Panc1 (cell line): ENCODE data around the gene CCR9. TPM values are rescaled to one million over a fixed set of nuclear protein-coding genes. Genes with fewer than 3 reads are reported as not detected.

Experiments used
- ATAC-seq: fragments of 200-7000 bp; cut with Tn5 transposase; 2 replicates; pipeline ENCODE4 v1.9.1; 2020; ENCODE audit warnings: mild to moderate bottlenecking, moderate library complexity
- BruUV-seq: library from RNA; stranded (reverse); fragments of 400-500 nt; replicated peaks from 2 replicates; lab custom pipeline; 2021; lab: Mats Ljungman, UMichigan
- CTCF ChIA-PET: fragments of 300-600 bp; sonication (Branson Sonifier 250); formaldehyde crosslinking; loops from one replicate; lab custom pipeline; 2022; ENCODE audit warnings: antibody characterized with exemption; lab: Charles Lee
- POLR2A ChIA-PET: fragments of 300-600 bp; sonication (Branson Sonifier 250); formaldehyde crosslinking; loops from one replicate; lab custom pipeline; 2022; ENCODE audit warnings: antibody characterized with exemption; lab: Charles Lee
- DNase-seq: peaks from one replicate; pipeline ENCODE4 v3.0.0-alpha.2; 2010; ENCODE audit warnings: low read depth, low spot score
- H3K27ac ChIP-seq: 2 replicates; pipeline ENCODE4 v1.5.1; 2011; ENCODE audit warnings: mild to moderate bottlenecking, low read length, inconsistent platforms
- H3K27me3 ChIP-seq: fragments of 200-500 bp; sonication (Bioruptor generic); 2 replicates; pipeline ENCODE4 v1.6.0; 2014; ENCODE audit warnings: low read length, inconsistent platforms; ENCODE audit not compliant: control insufficient read depth, insufficient read depth
- H3K36me3 ChIP-seq: fragments of 200-500 bp; sonication (Bioruptor generic); 2 replicates; pipeline ENCODE4 v1.5.1; 2014; ENCODE audit warnings: inconsistent platforms, mild to moderate bottlenecking, low read length, moderate library complexity; ENCODE audit not compliant: control insufficient read depth, insufficient read depth
- H3K4me1 ChIP-seq: 2 replicates; pipeline ENCODE4 v1.5.1; 2011; ENCODE audit warnings: inconsistent platforms, mild to moderate bottlenecking, low read length, moderate library complexity; ENCODE audit not compliant: control insufficient read depth, insufficient read depth
- H3K4me3 ChIP-seq, 2 experiments: 2 replicates each; pipeline ENCODE4 v1.5.1; 2011 to 2012; ENCODE audit warnings: low read depth in 2 of 2, low read length in 2 of 2, mild to moderate bottlenecking in 2 of 2, inconsistent platforms in 1 of 2, moderate library complexity in 1 of 2
- H3K9me3 ChIP-seq: fragments of 200-500 bp; sonication (Bioruptor generic); 2 replicates; pipeline ENCODE4 v1.5.1; 2014; ENCODE audit warnings: low read depth, mild to moderate bottlenecking, inconsistent platforms, low read length, moderate library complexity; ENCODE audit not compliant: control insufficient read depth, insufficient read depth
- POLR2AphosphoS5 ChIP-seq: IDR thresholded peaks from 2 replicates; pipeline ENCODE4 v1.6.1; 2012; ENCODE audit warnings: mild to moderate bottlenecking, low read depth, low read length, moderate library complexity
- SIN3A ChIP-seq: IDR thresholded peaks from 2 replicates; pipeline ENCODE4 v1.6.1; 2012; ENCODE audit warnings: low read depth, mild to moderate bottlenecking, low read length, moderate library complexity, borderline replicate concordance; ENCODE audit not compliant: insufficient read depth
- TCF7L2 ChIP-seq: IDR thresholded peaks from 2 replicates; pipeline ENCODE4 v1.6.1; 2011; ENCODE audit warnings: mild to moderate bottlenecking, low read depth, low read length, inconsistent platforms
- in situ Hi-C: cut with HindIII; loops from 2 replicates; pipeline ENCODE4 v1.10.0; 2016; ENCODE audit warnings: low sequenced_read_pairs, low pct_unique_long_range_greater_than_20kb
- intact Hi-C: fragments of 100-400 bp; cut with micrococcal nuclease; formaldehyde crosslinking; loops from one replicate; pipeline ENCODE4 v1.10.0; 2022; ENCODE audit not compliant: unreplicated experiment
- total RNA-seq: library from RNA; stranded (reverse); gene quantifications from one replicate; pipeline ENCODE4 v1.2.1, GENCODE V29; 2021; ENCODE audit not compliant: unreplicated experiment
- TF ChIP-seq, protein P1 (sequence below): fragments of 450-650 bp; IDR thresholded peaks from 2 replicates; pipeline ENCODE4 v1.5.1; 2017; ENCODE audit warnings: mild to moderate bottlenecking
- TF ChIP-seq, protein P2 (sequence below), 2 experiments: IDR thresholded peaks; 2 replicates each; pipeline ENCODE4 v1.6.1; 2011 to 2012; ENCODE audit warnings: low read depth in 2 of 2, control low read depth in 1 of 2, low read length in 1 of 2, mild to moderate bottlenecking in 1 of 2, moderate library complexity in 1 of 2; ENCODE audit not compliant: insufficient read depth in 1 of 2

CCR9 gene
- total RNA-seq, 1 experiment from 2014 or later = not detected

DNA sequence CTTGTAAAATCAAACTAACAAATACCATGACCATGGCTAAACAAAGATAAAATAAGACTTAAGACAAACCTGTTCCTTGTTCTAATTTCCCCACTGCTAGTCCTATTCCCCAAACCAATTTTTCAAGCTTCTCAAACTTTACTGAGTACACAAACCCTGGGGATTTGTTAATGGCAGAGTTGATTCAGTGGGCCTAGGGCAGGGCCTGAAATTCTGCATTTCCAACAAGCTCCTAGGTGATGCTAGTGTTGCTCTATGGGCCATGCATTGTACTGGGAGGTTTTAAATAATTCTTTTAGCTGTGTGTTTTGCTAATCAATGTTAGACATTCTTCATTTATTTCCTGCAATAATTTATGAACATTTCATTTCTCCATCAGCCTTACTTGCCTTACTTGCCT, 13.3 kb upstream of the CCR9 start:
- H3K4me1 ChIP-seq = no peaks in the 10 kb centered on the region
- H3K27ac ChIP-seq = no peak overlapping the region
- no peak for ATAC-seq
- no peak overlapping the region for H3K4me3 ChIP-seq
- intact Hi-C loops (no loop called here), in situ Hi-C loops (no loop called here)
- no peak for DNase-seq
- no peaks in the 10 kb centered on the region for H3K27me3 ChIP-seq
- no peaks in the 10 kb centered on the region for H3K9me3 ChIP-seq
- BruUV-seq = no TSS peak
- ChIA-PET POLR2A (no interaction called here), CTCF (no interaction called here)
- no peaks in the 10 kb centered on the region for H3K36me3 ChIP-seq
- TF ChIP-seq TCF7L2 = no peak

DNA sequence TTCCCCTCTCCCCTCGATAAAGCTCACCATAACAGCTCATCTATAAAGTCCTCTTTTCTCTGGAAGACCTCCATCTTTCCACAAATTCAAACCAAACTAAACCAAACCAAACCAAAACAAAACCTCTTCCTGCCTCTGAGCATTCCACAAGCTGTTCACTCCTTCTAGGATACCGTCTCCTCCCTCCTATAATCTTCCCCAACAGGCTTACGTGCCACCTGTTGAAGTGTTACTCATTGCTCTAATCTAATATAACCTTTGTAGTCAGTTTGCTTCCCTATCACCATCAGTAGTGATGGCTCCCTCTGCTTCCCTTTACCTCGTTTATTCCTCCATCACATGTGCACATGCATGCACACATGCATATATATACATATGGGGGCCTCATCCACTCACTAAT, 12.7 kb upstream of the CCR9 start:
- ATAC-seq = no peak
- POLR2A ChIA-PET = no interaction called here

More for the DNA sequence above, 12.7 kb upstream of the CCR9 start:
- no TSS peak for BruUV-seq
- no peak for DNase-seq
- Histone ChIP-seq H3K4me1 (no peaks in the 10 kb centered on the region), H3K4me3 (no peak overlapping the region), H3K27me3 (no peaks in the 10 kb centered on the region), H3K9me3 (no peaks in the 10 kb centered on the region), H3K27ac (no peak overlapping the region), H3K36me3 (no peaks in the 10 kb centered on the region)
- TF ChIP-seq POLR2AphosphoS5 = no peak
- TF ChIP-seq, protein P1, sequence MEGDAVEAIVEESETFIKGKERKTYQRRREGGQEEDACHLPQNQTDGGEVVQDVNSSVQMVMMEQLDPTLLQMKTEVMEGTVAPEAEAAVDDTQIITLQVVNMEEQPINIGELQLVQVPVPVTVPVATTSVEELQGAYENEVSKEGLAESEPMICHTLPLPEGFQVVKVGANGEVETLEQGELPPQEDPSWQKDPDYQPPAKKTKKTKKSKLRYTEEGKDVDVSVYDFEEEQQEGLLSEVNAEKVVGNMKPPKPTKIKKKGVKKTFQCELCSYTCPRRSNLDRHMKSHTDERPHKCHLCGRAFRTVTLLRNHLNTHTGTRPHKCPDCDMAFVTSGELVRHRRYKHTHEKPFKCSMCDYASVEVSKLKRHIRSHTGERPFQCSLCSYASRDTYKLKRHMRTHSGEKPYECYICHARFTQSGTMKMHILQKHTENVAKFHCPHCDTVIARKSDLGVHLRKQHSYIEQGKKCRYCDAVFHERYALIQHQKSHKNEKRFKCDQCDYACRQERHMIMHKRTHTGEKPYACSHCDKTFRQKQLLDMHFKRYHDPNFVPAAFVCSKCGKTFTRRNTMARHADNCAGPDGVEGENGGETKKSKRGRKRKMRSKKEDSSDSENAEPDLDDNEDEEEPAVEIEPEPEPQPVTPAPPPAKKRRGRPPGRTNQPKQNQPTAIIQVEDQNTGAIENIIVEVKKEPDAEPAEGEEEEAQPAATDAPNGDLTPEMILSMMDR = no peak
- no peak for TF ChIP-seq TCF7L2
- TF ChIP-seq, protein P2, sequence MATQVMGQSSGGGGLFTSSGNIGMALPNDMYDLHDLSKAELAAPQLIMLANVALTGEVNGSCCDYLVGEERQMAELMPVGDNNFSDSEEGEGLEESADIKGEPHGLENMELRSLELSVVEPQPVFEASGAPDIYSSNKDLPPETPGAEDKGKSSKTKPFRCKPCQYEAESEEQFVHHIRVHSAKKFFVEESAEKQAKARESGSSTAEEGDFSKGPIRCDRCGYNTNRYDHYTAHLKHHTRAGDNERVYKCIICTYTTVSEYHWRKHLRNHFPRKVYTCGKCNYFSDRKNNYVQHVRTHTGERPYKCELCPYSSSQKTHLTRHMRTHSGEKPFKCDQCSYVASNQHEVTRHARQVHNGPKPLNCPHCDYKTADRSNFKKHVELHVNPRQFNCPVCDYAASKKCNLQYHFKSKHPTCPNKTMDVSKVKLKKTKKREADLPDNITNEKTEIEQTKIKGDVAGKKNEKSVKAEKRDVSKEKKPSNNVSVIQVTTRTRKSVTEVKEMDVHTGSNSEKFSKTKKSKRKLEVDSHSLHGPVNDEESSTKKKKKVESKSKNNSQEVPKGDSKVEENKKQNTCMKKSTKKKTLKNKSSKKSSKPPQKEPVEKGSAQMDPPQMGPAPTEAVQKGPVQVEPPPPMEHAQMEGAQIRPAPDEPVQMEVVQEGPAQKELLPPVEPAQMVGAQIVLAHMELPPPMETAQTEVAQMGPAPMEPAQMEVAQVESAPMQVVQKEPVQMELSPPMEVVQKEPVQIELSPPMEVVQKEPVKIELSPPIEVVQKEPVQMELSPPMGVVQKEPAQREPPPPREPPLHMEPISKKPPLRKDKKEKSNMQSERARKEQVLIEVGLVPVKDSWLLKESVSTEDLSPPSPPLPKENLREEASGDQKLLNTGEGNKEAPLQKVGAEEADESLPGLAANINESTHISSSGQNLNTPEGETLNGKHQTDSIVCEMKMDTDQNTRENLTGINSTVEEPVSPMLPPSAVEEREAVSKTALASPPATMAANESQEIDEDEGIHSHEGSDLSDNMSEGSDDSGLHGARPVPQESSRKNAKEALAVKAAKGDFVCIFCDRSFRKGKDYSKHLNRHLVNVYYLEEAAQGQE (IDR thresholded peaks at IDR 0.05; ENCODE audit: insufficient read depth in 1 of 2, low read depth in 2 of 2, low read length in 1 of 2) = no peak
- no peak for TF ChIP-seq SIN3A
- CTCF ChIA-PET = no interaction called here
- intact Hi-C loops (no loop called here), in situ Hi-C loops (no loop called here)
